DMS53 (cell line): Measurements from ENCODE around the gene NTMT2.

Experiments
- DNase-seq: peaks from one replicate; lab custom pipeline; 2025; lab: John Stamatoyannopoulos, UW

The NTMT2 gene

GRCh38 chr1:170210142-170210541 is 64.4 kb downstream of the NTMT2 start:
- DNase-seq, result no peak

GRCh38 chr1:170213596-170213995 is 67.8 kb downstream of the NTMT2 start:
- DNase-seq, result no peak

- DNase-seq, result no peak
Measured at GRCh38 chr1:170214117-170215032, 68.6 kb downstream of the NTMT2 start.

GRCh38 chr1:170215072-170215885 is 69.5 kb downstream of the NTMT2 start:
- DNase-seq, result no peak

GRCh38 chr1:170217517-170218256 is 71.9 kb downstream of the NTMT2 start:
- no peak for DNase-seq

GRCh38 chr1:170218257-170218650 is 72.5 kb downstream of the NTMT2 start:
- DNase-seq, result no peak
